Retinal pigment epithelial cell (primary cell): ENCODE measurements around the gene RPS6KL1.
A peak's percentile ranks its signal among the peaks of the same experiment; 100 is the strongest.

ENCODE experiments used
- DNase-seq: peaks from one replicate; pipeline ENCODE4 v3.0.0-alpha.2; 2010; ENCODE audit warnings: low read depth
- H3K4me3 ChIP-seq: 2 replicates; pipeline ENCODE4 v1.5.1; 2011; ENCODE audit warnings: mild to moderate bottlenecking, low read length, control low read depth, moderate library complexity
- CTCF ChIP-seq: conservative IDR thresholded peaks from 2 replicates; pipeline ENCODE4 v1.5.1; 2011; ENCODE audit warnings: low read depth, low read length, control low read depth, inconsistent platforms

Gene RPS6KL1

GRCh38 chr14:74906925-74907521 is 16.0 kb downstream of the RPS6KL1 start:
- H3K4me3 ChIP-seq, result no peak overlapping the region
- TF ChIP-seq CTCF, result peak; percentile 41
- DNase-seq, result no peak

GRCh38 chr14:74905595-74906142 is 17.4 kb downstream of the RPS6KL1 start:
- no peak for DNase-seq
- no peak overlapping the region for H3K4me3 ChIP-seq
- TF ChIP-seq CTCF, result peak; percentile 98

- TF ChIP-seq CTCF, result no peak
- no peak for DNase-seq
- H3K4me3 ChIP-seq, result no peak overlapping the region
These were observed 18.2 kb downstream of the RPS6KL1 start for GRCh38 chr14:74904635-74905503.

- TF ChIP-seq CTCF, result no peak
- DNase-seq, result no peak
- H3K4me3 ChIP-seq, result no peak overlapping the region
These were observed 19.9 kb downstream of the RPS6KL1 start for GRCh38 chr14:74902941-74903705.

GRCh38 chr14:74898694-74899093 is 24.4 kb downstream of the RPS6KL1 start:
- H3K4me3 ChIP-seq, result no peak overlapping the region
- no peak for TF ChIP-seq CTCF
- DNase-seq, result no peak

- TF ChIP-seq CTCF, result no peak
- no peak for DNase-seq
These were observed 25.0 kb downstream of the RPS6KL1 start for GRCh38 chr14:74898083-74898482.

More at GRCh38 chr14:74898083-74898482, 25.0 kb downstream of the RPS6KL1 start:
- H3K4me3 ChIP-seq, result no peak overlapping the region
